GM21367 (cell line): ENCODE measurements around the gene HEATR5B.

Experiments used
- ATAC-seq: cut with Tn5 transposase; IDR thresholded peaks from one replicate; pipeline ENCODE4 v1.9.1; 2021; ENCODE audit not compliant: unreplicated experiment

HEATR5B gene

GRCh38 chr2:37083873-37084794 is at the start of gene HEATR5B, which contains the start of gene GPATCH11:
TSS of gene HEATR5B (minus strand) at chr2:37084372. CDS start at chr2:37083414, 958 bp downstream.
TSS of gene GPATCH11 (plus strand) at chr2:37084518. CDS start at chr2:37088382, 3,864 bp downstream.
- peak; percentile 80 for ATAC-seq

GRCh38 chr2:37132914-37133313 is 48.7 kb upstream of the HEATR5B start:
- no peak for ATAC-seq

DNA sequence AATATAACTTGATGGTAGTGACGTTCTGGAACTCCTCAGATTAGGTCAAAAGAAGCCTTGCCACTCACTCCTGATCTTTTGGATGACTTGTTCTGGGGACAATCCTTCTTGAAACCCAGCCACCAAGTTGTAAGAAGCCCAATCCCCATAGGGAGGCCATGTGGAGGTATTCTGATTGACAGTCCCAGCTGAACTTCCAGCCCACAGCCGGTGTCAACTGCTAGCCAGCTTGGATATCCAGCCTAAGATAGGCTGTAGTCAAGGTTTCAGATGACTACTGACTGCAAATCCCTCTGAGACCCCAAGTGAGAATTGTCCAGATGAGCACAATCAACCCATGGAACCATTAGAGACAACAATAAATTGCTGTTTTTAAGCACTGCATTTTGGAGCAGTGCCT is 41.2 kb upstream of the HEATR5B start:
- no peak for ATAC-seq

GRCh38 chr2:37119157-37119556 is 35.0 kb upstream of the HEATR5B start:
- no peak for ATAC-seq

DNA sequence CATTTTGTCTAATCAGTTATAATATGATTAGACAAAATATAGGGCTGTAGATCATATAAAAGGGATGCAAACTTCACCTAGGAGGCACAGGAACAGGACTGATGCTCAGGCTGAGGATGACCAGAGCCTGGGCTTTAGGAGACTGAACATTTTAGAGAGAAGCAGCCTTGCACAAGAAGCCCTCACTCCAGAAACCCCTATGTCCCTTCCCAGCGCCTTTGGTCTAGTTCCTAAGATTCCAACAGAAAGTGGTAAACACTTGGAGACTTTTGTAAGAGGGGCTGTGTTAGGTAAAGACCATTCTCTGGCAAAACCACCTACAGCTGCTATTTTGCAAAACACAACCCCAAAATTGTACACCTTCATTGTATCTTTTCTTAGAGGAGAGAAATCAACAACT is 33.4 kb upstream of the HEATR5B start:
- no peak for ATAC-seq

DNA sequence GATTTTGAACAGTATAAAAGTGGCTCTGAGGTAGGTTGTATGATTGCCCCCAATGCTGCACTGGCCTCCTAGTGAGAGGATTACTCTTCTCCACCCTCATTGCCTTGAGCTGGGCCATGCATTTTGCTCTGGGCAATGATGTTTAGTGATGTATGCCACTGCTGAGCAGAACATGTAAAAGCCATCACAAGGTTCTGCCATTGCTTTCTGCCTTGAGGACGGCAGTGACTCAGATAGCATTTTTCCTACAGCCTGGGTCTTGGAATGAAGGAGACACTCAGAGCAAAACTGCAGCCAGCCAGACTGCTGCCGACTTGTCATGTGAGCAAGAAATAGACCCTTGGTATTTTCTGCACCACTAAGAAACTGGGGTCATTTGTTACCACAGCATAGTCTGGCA is 27.8 kb upstream of the HEATR5B start:
- no peak for ATAC-seq

- no peak for ATAC-seq
Observed at GRCh38 chr2:37110306-37111212, 26.4 kb upstream of the HEATR5B start.

GRCh38 chr2:37109523-37109922 is 25.4 kb upstream of the HEATR5B start:
- no peak for ATAC-seq

GRCh38 chr2:37105150-37105549 is 21.0 kb upstream of the HEATR5B start:
- no peak for ATAC-seq

GRCh38 chr2:37104178-37104577 is 20.0 kb upstream of the HEATR5B start:
- ATAC-seq, result no peak

GRCh38 chr2:37102588-37102987 is 18.4 kb upstream of the HEATR5B start:
- no peak for ATAC-seq

GRCh38 chr2:37100054-37100453 is 15.9 kb upstream of the HEATR5B start:
- ATAC-seq, result no peak

DNA sequence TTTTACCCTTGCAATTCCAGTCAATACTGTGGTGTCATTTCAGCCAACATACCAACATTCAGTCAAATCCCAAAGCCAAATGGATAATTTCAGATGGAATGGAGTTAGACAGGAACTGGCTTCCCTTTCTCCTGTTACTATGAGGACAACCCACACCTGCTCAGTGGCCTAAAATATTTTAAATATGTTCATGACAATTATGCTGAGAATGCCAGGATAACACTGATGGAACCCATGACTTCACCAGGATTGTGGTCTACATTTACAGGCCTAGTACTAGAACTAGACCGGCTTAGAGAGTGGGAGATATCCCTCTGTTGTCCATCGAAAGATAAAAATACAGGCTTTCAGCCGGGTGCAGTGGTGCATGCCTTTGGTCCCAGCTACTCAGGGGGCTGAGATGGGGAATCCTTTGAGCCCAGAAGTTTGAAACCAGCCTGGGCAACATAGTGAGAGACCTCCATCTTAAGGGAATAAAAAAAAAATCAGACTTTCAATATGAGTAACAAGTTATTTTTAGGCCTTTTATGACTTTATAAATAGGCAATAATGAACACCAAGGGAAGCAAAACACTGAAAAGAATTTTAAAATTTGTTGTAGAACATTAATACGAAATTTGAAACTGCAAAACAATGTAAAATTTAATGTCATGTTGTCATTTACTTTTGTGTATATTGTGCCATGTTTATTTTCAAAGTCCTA is 14.4 kb upstream of the HEATR5B start:
- ATAC-seq, result no peak

- no peak for ATAC-seq
Observed at GRCh38 chr2:37096568-37096967, 12.4 kb upstream of the HEATR5B start.

GRCh38 chr2:37091873-37092272 is 7.7 kb upstream of the HEATR5B start:
- peak; percentile 40 for ATAC-seq

GRCh38 chr2:37090019-37090477 is 5.9 kb upstream of the HEATR5B start:
- ATAC-seq, result peak; percentile 80

DNA sequence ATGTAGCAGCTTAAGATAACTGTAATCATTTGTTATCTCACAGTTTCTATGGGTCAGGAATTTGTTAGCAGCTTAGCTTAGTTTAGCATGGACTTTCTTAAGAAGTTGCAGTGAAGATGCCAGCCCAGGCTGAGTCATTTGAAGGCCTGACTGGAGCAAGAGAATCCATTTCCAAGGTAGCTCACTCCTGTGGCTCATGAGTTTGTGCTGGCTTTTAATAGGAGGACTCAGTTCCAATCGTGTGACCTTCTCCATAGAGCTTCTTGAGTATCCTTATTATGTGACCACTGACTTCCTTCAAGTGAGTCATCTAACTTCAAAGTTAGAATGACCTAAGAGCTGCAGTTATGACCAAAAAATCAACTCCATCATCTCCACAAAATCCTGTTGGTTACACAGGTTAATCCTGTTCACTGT is 1.6 kb upstream of the HEATR5B start:
- no peak for ATAC-seq

- ATAC-seq, result no peak
Observed at GRCh38 chr2:37084797-37085196, 625 bp upstream of the HEATR5B start.

DNA sequence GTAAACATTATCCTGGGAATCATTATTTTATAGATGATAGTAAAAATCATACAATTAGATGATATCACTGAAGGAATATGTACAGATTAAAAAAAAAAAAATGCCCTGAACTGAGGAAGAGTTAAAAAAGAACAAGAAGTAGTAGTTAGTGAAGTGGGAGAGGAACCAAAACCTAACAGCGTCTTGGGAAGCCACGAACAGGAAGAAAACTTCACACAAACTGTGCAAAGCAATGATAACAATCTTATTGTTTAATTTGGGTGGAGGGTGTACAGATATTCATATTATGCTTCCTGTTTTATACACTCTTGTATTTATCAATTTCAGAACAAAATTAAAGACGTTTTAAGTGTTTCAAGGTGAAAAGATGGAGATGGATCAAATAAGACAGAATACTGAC is 3.5 kb downstream of the HEATR5B start:
- no peak for ATAC-seq

GRCh38 chr2:37080266-37080665 is 3.9 kb downstream of the HEATR5B start:
- ATAC-seq, result no peak

GRCh38 chr2:37070931-37071330 is 13.2 kb downstream of the HEATR5B start:
- ATAC-seq, result no peak
